Large intestine (tissue), 3 donors: ENCODE data around the gene MCC. TPM values are rescaled to one million over a fixed set of nuclear protein-coding genes. Genes with fewer than 3 reads are reported as not detected.

Source experiments
- DNase-seq, 2 donors: peaks; one replicate each; pipeline versions ENCODE4 v3.0.0 to v3.0.0-alpha.2; 2013
- H3K27ac ChIP-seq: one replicate; pipeline ENCODE4 v1.5.1; 2013; ENCODE audit warnings: low read length
- H3K27me3 ChIP-seq: 2 replicates; pipeline ENCODE4 v1.6.1; 2013; ENCODE audit warnings: low read length; ENCODE audit not compliant: control insufficient read depth, insufficient read depth
- H3K36me3 ChIP-seq: 2 replicates; pipeline ENCODE4 v1.6.1; 2013; ENCODE audit warnings: low read length; ENCODE audit not compliant: control insufficient read depth, insufficient read depth
- H3K4me1 ChIP-seq: one replicate; pipeline ENCODE4 v1.6.1; 2013; ENCODE audit warnings: low read length; ENCODE audit not compliant: control insufficient read depth, insufficient read depth
- H3K4me3 ChIP-seq: one replicate; pipeline ENCODE4 v1.5.1; 2013; ENCODE audit warnings: low read length
- H3K9me3 ChIP-seq: one replicate; pipeline ENCODE4 v1.6.1; 2013; ENCODE audit warnings: mild to moderate bottlenecking, low read depth, low read length, moderate library complexity; ENCODE audit not compliant: control insufficient read depth
- WGBS: methylation state at CpG from one replicate; pipeline ENCODE4 v1.1.5; 2013; ENCODE audit warnings: low lambda C conversion rate; ENCODE audit not compliant: insufficient coverage; 5-methylcytosine and 5-hydroxymethylcytosine counted together
- polyA plus RNA-seq: library from polyadenylated mRNA; unstranded; fragments of 120-200 nt; gene quantifications from one replicate; pipeline ENCODE4 v1.2.1, GENCODE V29; 2013

MCC gene
- polyA plus RNA-seq, 1 donor, result 5.2 TPM

DNA sequence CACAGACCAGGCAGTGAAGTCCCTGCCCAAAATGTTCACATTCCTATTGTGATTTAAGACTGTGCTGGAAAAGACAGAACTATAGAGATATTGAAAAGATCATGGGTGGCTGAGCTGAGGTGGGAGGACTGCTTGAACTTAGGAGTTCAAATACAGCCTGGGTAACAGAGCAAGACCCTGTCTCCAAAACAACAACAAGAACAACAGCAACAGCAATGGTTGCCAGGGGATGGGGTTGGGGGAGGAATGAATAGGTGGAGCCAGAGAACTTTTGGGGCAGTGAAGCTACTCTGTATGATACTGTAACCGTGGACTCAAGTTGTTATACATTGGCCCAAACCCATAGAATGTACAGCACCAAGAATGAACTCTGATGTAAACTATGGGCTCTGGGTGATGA, 423.4 kb downstream of the MCC start:
- DNase-seq, result no peak
- H3K27me3 ChIP-seq, result no peaks in the 10 kb centered on the region
- H3K4me1 ChIP-seq, result peaks cover 6% of the 10 kb centered on the region
- H3K36me3 ChIP-seq, result peaks cover 2% of the 10 kb centered on the region
- H3K9me3 ChIP-seq, result no peaks in the 10 kb centered on the region
- no CpG with 5 or more reads among the region's 1 CpG for WGBS
- H3K4me3 ChIP-seq, result no peak overlapping the region
- H3K27ac ChIP-seq, result no peak overlapping the region

- peaks cover 2% of the 10 kb centered on the region for H3K36me3 ChIP-seq
- no peak for DNase-seq
- no CpG with 5 or more reads among the region's 12 CpGs for WGBS
- peaks cover 6% of the 10 kb centered on the region for H3K4me1 ChIP-seq
- H3K27ac ChIP-seq, result no peak overlapping the region
- H3K4me3 ChIP-seq, result no peak overlapping the region
- H3K9me3 ChIP-seq, result no peaks in the 10 kb centered on the region
- H3K27me3 ChIP-seq, result no peaks in the 10 kb centered on the region
These were observed 424.3 kb downstream of the MCC start for GRCh38 chr5:113063927-113064326.

DNA sequence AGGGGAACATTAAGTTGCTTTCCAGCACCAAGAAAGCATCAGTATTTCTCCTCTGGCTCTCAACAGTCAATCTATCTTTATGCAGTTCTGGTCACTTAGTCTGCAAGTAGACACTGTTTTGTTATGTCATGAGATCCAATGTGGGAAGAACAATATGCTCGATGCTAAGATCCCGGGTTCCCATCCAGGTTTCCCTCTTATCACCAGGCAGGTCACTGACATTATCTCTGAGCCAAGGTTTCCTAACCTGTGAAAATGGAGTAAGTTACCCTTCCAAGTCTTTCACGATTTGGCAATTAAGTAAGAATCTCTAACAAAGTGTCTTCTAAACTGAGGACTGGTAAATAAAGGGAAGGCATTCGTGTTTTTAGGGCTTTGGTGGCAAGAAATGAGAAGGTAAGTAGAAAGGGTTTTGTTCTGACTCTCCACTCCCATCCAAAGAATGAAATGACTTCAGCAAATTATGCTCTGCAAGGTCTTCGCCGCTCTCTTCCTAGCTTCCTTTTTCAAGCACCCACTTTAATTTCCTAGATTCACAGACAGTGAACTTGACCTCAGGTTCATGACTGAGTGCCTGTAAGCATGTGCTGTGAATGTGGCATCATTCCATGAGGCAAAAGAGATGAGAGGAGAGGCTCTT, 425.3 kb downstream of the MCC start:
- H3K9me3 ChIP-seq, result no peaks in the 10 kb centered on the region
- DNase-seq, result no peak
- WGBS, result 80% methylated on average over 1 of the region's 6 CpGs
- no peaks in the 10 kb centered on the region for H3K27me3 ChIP-seq
- H3K36me3 ChIP-seq, result peaks cover 2% of the 10 kb centered on the region
- H3K4me1 ChIP-seq, result peaks cover 6% of the 10 kb centered on the region
- H3K4me3 ChIP-seq, result no peak overlapping the region
- H3K27ac ChIP-seq, result no peak overlapping the region

- H3K4me1 ChIP-seq, result peaks cover 6% of the 10 kb centered on the region
These were observed 426.1 kb downstream of the MCC start for GRCh38 chr5:113061846-113062780.

DNA sequence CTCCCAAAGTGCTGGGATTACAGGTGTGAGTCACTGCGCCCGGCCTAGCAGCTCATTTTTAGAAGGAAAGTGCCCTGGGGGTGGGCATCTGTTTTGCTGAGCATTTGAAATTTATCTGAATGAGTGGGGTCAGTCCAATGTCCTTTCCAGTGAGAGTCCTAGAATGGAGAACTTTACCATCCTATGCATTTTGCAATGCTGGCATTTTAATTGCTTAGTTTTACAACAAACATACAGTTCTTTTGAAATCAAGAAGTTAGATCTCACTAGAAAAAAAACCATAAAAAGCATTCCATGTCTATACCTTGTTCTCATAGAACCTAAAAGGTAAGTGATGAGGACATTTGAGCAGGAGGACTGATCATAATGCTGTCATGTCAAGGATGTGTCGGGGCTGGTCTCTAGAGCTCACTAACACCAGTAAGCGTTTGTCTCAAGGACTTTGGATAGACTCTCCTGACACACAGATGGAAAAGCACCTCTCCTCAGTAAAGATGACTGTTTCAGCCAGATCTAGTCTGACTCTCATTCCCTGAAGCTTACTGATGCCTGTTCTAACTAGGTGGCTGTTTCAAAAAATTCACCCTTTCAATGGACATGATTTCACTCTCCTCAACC, 427.7 kb downstream of the MCC start:
- H3K4me1 ChIP-seq, result peaks cover 6% of the 10 kb centered on the region
- H3K4me3 ChIP-seq, result no peak overlapping the region
- H3K27me3 ChIP-seq, result no peaks in the 10 kb centered on the region
- DNase-seq, result peak; percentile 41 to 43
- H3K27ac ChIP-seq, result no peak overlapping the region
- H3K9me3 ChIP-seq, result no peaks in the 10 kb centered on the region
- no peaks in the 10 kb centered on the region for H3K36me3 ChIP-seq
- no CpG with 5 or more reads among the region's 4 CpGs for WGBS

More at GRCh38 chr5:113061846-113062780, 426.1 kb downstream of the MCC start:
- WGBS, result no CpG with 5 or more reads among the region's 5 CpGs
- Histone ChIP-seq H3K36me3 (peaks cover 2% of the 10 kb centered on the region), H3K9me3 (no peaks in the 10 kb centered on the region), H3K27ac (no peak overlapping the region), H3K27me3 (no peaks in the 10 kb centered on the region), H3K4me3 (no peak overlapping the region)
- DNase-seq, result no peak

- H3K4me1 ChIP-seq, result peaks cover 6% of the 10 kb centered on the region
- no peaks in the 10 kb centered on the region for H3K9me3 ChIP-seq
- no peak overlapping the region for H3K4me3 ChIP-seq
- H3K27me3 ChIP-seq, result no peaks in the 10 kb centered on the region
- no peak overlapping the region for H3K27ac ChIP-seq
- no CpG with 5 or more reads among the region's 19 CpGs for WGBS
- H3K36me3 ChIP-seq, result no peaks in the 10 kb centered on the region
- DNase-seq, result peak in 1 of 2 donors; percentile 24
These were observed 428.8 kb downstream of the MCC start for GRCh38 chr5:113059232-113060040.

DNA sequence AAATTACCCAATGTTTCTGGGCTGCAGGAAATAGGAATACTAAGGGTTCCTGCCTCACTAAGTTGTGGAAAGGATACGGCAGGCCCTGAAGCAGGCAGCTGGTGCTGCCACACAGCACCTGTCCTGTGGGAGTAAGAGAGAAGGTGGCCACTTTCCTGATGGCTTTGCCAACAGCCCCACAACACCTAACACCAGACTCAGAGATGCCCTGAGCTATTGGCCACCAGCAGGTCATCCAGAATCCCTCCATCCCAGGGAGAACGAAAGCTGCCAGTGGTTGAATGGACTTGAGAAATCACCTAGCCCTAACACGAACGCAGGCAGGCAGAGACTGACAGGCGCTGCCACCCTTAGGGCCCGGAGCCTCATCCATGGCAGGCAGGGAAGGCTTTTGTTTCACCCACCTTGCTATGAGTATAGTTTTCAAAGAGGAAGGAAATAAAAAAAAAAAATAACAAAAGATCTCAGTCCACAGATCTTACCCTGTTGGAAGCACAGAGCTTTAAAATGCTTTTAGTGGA, 429.5 kb downstream of the MCC start:
- Histone ChIP-seq H3K4me1 (peaks cover 6% of the 10 kb centered on the region), H3K36me3 (no peaks in the 10 kb centered on the region), H3K4me3 (no peak overlapping the region), H3K27me3 (no peaks in the 10 kb centered on the region), H3K27ac (no peak overlapping the region), H3K9me3 (no peaks in the 10 kb centered on the region)
- WGBS, result 83% methylated on average over 3 of the region's 6 CpGs
- DNase-seq, result no peak

DNA sequence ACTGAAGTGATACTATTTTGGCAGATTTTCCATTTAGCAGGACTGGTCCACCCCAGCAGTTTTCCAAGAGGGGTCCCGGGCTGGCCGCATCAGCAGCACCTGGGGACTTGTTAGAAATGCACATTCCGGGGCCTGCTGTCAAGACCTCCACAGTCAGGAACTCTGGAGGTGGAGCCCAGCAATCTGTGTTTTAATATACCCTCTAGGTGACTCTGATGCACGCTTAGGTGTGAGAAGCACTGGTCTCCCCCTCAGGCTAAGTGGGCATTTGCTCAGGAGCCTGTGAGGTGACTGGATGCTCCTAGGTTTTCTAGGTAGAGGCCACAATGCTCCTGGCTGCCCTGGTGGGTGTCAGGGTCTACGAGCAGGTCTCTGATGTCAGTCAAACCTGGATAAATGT, 430.0 kb downstream of the MCC start:
- Histone ChIP-seq H3K9me3 (no peaks in the 10 kb centered on the region), H3K4me1 (peaks cover 6% of the 10 kb centered on the region), H3K36me3 (no peaks in the 10 kb centered on the region), H3K4me3 (no peak overlapping the region), H3K27me3 (no peaks in the 10 kb centered on the region), H3K27ac (no peak overlapping the region)
- no CpG with 5 or more reads among the region's 5 CpGs for WGBS
- no peak for DNase-seq

GRCh38 chr5:113057557-113057984, 430.7 kb downstream of the MCC start:
- peaks cover 6% of the 10 kb centered on the region for H3K4me1 ChIP-seq
- H3K27ac ChIP-seq, result no peak overlapping the region
- no peak overlapping the region for H3K4me3 ChIP-seq
- peaks cover 2% of the 10 kb centered on the region for H3K36me3 ChIP-seq
- WGBS, result no CpG with 5 or more reads among the region's 14 CpGs
- H3K27me3 ChIP-seq, result no peaks in the 10 kb centered on the region
- H3K9me3 ChIP-seq, result no peaks in the 10 kb centered on the region
- no peak for DNase-seq
